SJSA1 (cell line): ENCODE data around the gene NBL1. TPM values are rescaled to one million over a fixed set of nuclear protein-coding genes. Genes with fewer than 3 reads are reported as not detected.

Experiments used
- DNase-seq, 2 experiments: peaks; one replicate each; pipeline ENCODE4 v3.0.0-alpha.2; 2015 to 2020; ENCODE audit warnings: low spot score in 2 of 2, low read depth in 1 of 2
- H3K27ac ChIP-seq: fragments of 250-450 bp; sonication (Bioruptor Pico); 2 replicates; pipeline ENCODE4 v1.5.1; 2020; ENCODE audit warnings: mild to moderate bottlenecking, moderate library complexity
- H3K27me3 ChIP-seq: fragments of 250-450 bp; sonication (Bioruptor Pico); replicated peaks from 2 replicates; pipeline ENCODE4 v1.5.1; 2020; ENCODE audit warnings: mild to moderate bottlenecking, moderate library complexity
- H3K36me3 ChIP-seq: fragments of 250-450 bp; sonication (Bioruptor Pico); 2 replicates; pipeline ENCODE4 v1.5.1; 2020; ENCODE audit warnings: mild to moderate bottlenecking
- H3K4me1 ChIP-seq: fragments of 250-450 bp; sonication (Bioruptor Pico); replicated peaks from 2 replicates; pipeline ENCODE4 v1.6.1; 2021; ENCODE audit warnings: mild to moderate bottlenecking
- H3K4me3 ChIP-seq: fragments of 250-450 bp; sonication (Bioruptor Pico); 2 replicates; pipeline ENCODE4 v1.5.1; 2020; ENCODE audit warnings: mild to moderate bottlenecking
- H3K9me3 ChIP-seq: fragments of 250-450 bp; sonication (Bioruptor Pico); replicated peaks from 2 replicates; pipeline ENCODE4 v1.5.1; 2020; ENCODE audit warnings: mild to moderate bottlenecking
- total RNA-seq: library from RNA; depleted of rRNA; stranded (reverse); fragments of >200 nt; shearing (Covaris generic); gene quantifications from 2 replicates; pipeline ENCODE4 v1.2.3, GENCODE V29; 2014

The NBL1 gene
- total RNA-seq, 1 experiment from 2014 or later, result 3.7 TPM

- no peaks in the 10 kb centered on the region for H3K9me3 ChIP-seq
- no peaks in the 10 kb centered on the region for H3K36me3 ChIP-seq
- H3K4me1 ChIP-seq, result peaks cover 18% of the 10 kb centered on the region
- H3K4me3 ChIP-seq, result peak overlapping the region; percentile 46
- DNase-seq, result no peak
- no peak overlapping the region for H3K27ac ChIP-seq
- H3K27me3 ChIP-seq, result peaks cover 20% of the 10 kb centered on the region
These were observed 735 bp downstream of the NBL1 start for GRCh38 chr1:19644681-19645410.

GRCh38 chr1:19645411-19646251 lies 1.5 kb downstream of the NBL1 start:
- no peak overlapping the region for H3K4me3 ChIP-seq
- DNase-seq, result no peak
- no peaks in the 10 kb centered on the region for H3K9me3 ChIP-seq
- no peak overlapping the region for H3K27ac ChIP-seq
- H3K27me3 ChIP-seq, result peaks cover 17% of the 10 kb centered on the region
- H3K4me1 ChIP-seq, result peaks cover 18% of the 10 kb centered on the region
- H3K36me3 ChIP-seq, result no peaks in the 10 kb centered on the region

- DNase-seq, result no peak
- Histone ChIP-seq H3K27ac (no peak overlapping the region), H3K9me3 (no peaks in the 10 kb centered on the region), H3K27me3 (peaks cover 17% of the 10 kb centered on the region), H3K36me3 (no peaks in the 10 kb centered on the region), H3K4me3 (no peak overlapping the region), H3K4me1 (peaks cover 18% of the 10 kb centered on the region)
These were observed 2.5 kb downstream of the NBL1 start for GRCh38 chr1:19646377-19647319.

GRCh38 chr1:19647643-19648042 lies 3.5 kb downstream of the NBL1 start:
- no peak for DNase-seq
- no peaks in the 10 kb centered on the region for H3K36me3 ChIP-seq
- H3K4me3 ChIP-seq, result no peak overlapping the region
- H3K9me3 ChIP-seq, result no peaks in the 10 kb centered on the region
- H3K27me3 ChIP-seq, result peaks cover 17% of the 10 kb centered on the region
- peaks cover 18% of the 10 kb centered on the region for H3K4me1 ChIP-seq
- H3K27ac ChIP-seq, result no peak overlapping the region

GRCh38 chr1:19648239-19648638 lies 4.1 kb downstream of the NBL1 start:
- Histone ChIP-seq H3K27me3 (peaks cover 16% of the 10 kb centered on the region), H3K36me3 (no peaks in the 10 kb centered on the region), H3K9me3 (no peaks in the 10 kb centered on the region), H3K4me3 (no peak overlapping the region), H3K4me1 (peaks cover 16% of the 10 kb centered on the region), H3K27ac (no peak overlapping the region)
- no peak for DNase-seq

GRCh38 chr1:19648689-19649088 lies 4.6 kb downstream of the NBL1 start:
- H3K4me3 ChIP-seq, result no peak overlapping the region
- H3K4me1 ChIP-seq, result peaks cover 15% of the 10 kb centered on the region
- H3K36me3 ChIP-seq, result no peaks in the 10 kb centered on the region
- no peak overlapping the region for H3K27ac ChIP-seq
- DNase-seq, result no peak
- no peaks in the 10 kb centered on the region for H3K9me3 ChIP-seq
- peaks cover 11% of the 10 kb centered on the region for H3K27me3 ChIP-seq

- no peak overlapping the region for H3K27ac ChIP-seq
- no peaks in the 10 kb centered on the region; the same call in 1 of the 2 replicates for H3K27me3 ChIP-seq
- peaks cover 16% of the 10 kb centered on the region for H3K4me1 ChIP-seq
- no peaks in the 10 kb centered on the region for H3K36me3 ChIP-seq
- DNase-seq, result no peak
- H3K4me3 ChIP-seq, result no peak overlapping the region
- no peaks in the 10 kb centered on the region for H3K9me3 ChIP-seq
These were observed 6.5 kb downstream of the NBL1 start for GRCh38 chr1:19650416-19651140.

- Histone ChIP-seq H3K4me3 (no peak overlapping the region), H3K4me1 (peaks cover 16% of the 10 kb centered on the region), H3K27me3 (no peaks in the 10 kb centered on the region), H3K9me3 (no peaks in the 10 kb centered on the region), H3K36me3 (no peaks in the 10 kb centered on the region), H3K27ac (no peak overlapping the region)
- DNase-seq, result peak in 1 of 2 experiments; percentile 39
These were observed 7.1 kb downstream of the NBL1 start for GRCh38 chr1:19651141-19651737.

GRCh38 chr1:19654386-19654785 lies 10.3 kb downstream of the NBL1 start:
- H3K36me3 ChIP-seq, result no peaks in the 10 kb centered on the region
- no peaks in the 10 kb centered on the region for H3K9me3 ChIP-seq
- no peak overlapping the region for H3K27ac ChIP-seq
- no peak overlapping the region for H3K4me3 ChIP-seq
- H3K4me1 ChIP-seq, result peaks cover 16% of the 10 kb centered on the region
- no peaks in the 10 kb centered on the region for H3K27me3 ChIP-seq
- DNase-seq, result peak; percentile 78 to 82

- Histone ChIP-seq H3K27me3 (no peaks in the 10 kb centered on the region), H3K9me3 (no peaks in the 10 kb centered on the region), H3K27ac (no peak overlapping the region), H3K4me3 (no peak overlapping the region), H3K4me1 (peaks cover 19% of the 10 kb centered on the region), H3K36me3 (no peaks in the 10 kb centered on the region)
- DNase-seq, result no peak
These were observed 11.0 kb downstream of the NBL1 start for GRCh38 chr1:19654886-19655717.

- no peaks in the 10 kb centered on the region for H3K9me3 ChIP-seq
These were observed 11.6 kb downstream of the NBL1 start for GRCh38 chr1:19655718-19656080.

GRCh38 chr1:19656134-19656779 lies 12.1 kb downstream of the NBL1 start:
- peaks cover 19% of the 10 kb centered on the region for H3K4me1 ChIP-seq
- no peak overlapping the region for H3K4me3 ChIP-seq
- no peaks in the 10 kb centered on the region for H3K27me3 ChIP-seq
- H3K27ac ChIP-seq, result no peak overlapping the region
- DNase-seq, result no peak
- H3K36me3 ChIP-seq, result no peaks in the 10 kb centered on the region
- no peaks in the 10 kb centered on the region for H3K9me3 ChIP-seq

More at GRCh38 chr1:19655718-19656080, 11.6 kb downstream of the NBL1 start:
- no peak overlapping the region for H3K27ac ChIP-seq
- H3K36me3 ChIP-seq, result no peaks in the 10 kb centered on the region
- no peaks in the 10 kb centered on the region for H3K27me3 ChIP-seq
- H3K4me1 ChIP-seq, result peaks cover 19% of the 10 kb centered on the region
- DNase-seq, result no peak
- no peak overlapping the region for H3K4me3 ChIP-seq
